ENCODE results near the gene EFCAB12. TPM values are rescaled to one million over a fixed set of nuclear protein-coding genes. Genes with fewer than 3 reads are reported as not detected.
"Not testable (repeated sequence)": the region's sequence is repeated elsewhere in the genome, so short reads cannot be mapped to it uniquely, and the experiment has no call there.

Gene EFCAB12
- total and polyA plus RNA-seq, 2 of the 8 experiments (the other 6 are each of a cell fraction or from before 2014, with no cell fraction given), result 0.60 to 0.99 TPM

GRCh38 chr3:129364811-129365210 lies 63.6 kb downstream of the EFCAB12 start:
- H3K27me3 ChIP-seq (replicated peaks in 1 of 4; ENCODE audit: control insufficient read depth in 3 of 4, extremely low read depth in 1 of 4, insufficient read depth in 3 of 4, low read length in 3 of 4); H2BK120ac ChIP-seq (replicated peaks; ENCODE audit: low read depth, low read length); H3K23ac ChIP-seq (ENCODE audit: insufficient read length); FAIRE-seq; H2AFZ ChIP-seq (ENCODE audit: low read length); H3K56ac ChIP-seq (replicated peaks; ENCODE audit: insufficient read length, low read depth, low read length); H3K4ac ChIP-seq (replicated peaks; ENCODE audit: insufficient read length, low read depth, low read length); H3K23me2 ChIP-seq (ENCODE audit: low read depth, low read length); H3K27ac ChIP-seq (ENCODE audit: low read depth, low read length); H2BK5ac ChIP-seq (ENCODE audit: low read depth, low read length); H4K20me1 ChIP-seq (replicated peaks in 1 of 2; ENCODE audit: control insufficient read depth in 1 of 2, insufficient read depth in 2 of 2, low read length in 2 of 2); CTCF ChIA-PET (ENCODE audit: partially characterized antibody); H4K91ac ChIP-seq (replicated peaks; ENCODE audit: insufficient read length, low read length); H3K79me2 ChIP-seq (ENCODE audit: control insufficient read depth in 1 of 2, insufficient read depth in 2 of 2, low read length in 2 of 2); H3K79me1 ChIP-seq (ENCODE audit: low read depth, low read length); H4K8ac ChIP-seq (ENCODE audit: extremely low read depth, insufficient read depth, low read length); H2AK5ac ChIP-seq (ENCODE audit: low read depth, low read length); H3K4me2 ChIP-seq (ENCODE audit: insufficient read depth in 1 of 2, low read depth in 2 of 2, low read length in 2 of 2); H4K5ac ChIP-seq (ENCODE audit: insufficient read length, low read depth, low read length); H3K18ac ChIP-seq (ENCODE audit: extremely low read depth, low read length); H3K14ac ChIP-seq (ENCODE audit: insufficient read length); H2BK12ac ChIP-seq (ENCODE audit: low read depth, low read length); H3K36me3 ChIP-seq (ENCODE audit: control insufficient read depth in 2 of 4, insufficient read depth in 4 of 4, low read length in 3 of 4); H2BK20ac ChIP-seq (ENCODE audit: low read length); H3K4me3 ChIP-seq (ENCODE audit: extremely low read depth in 1 of 4, insufficient read depth in 2 of 4, low read depth in 3 of 4, low read length in 4 of 4); H3K9ac ChIP-seq (replicated peaks in 1 of 4; ENCODE audit: extremely low read depth in 1 of 4, low read depth in 3 of 4, low read length in 3 of 4); H3K9me3 ChIP-seq (ENCODE audit: insufficient read depth in 2 of 2, low read depth in 1 of 2, low read length in 1 of 2); H2BK15ac ChIP-seq (ENCODE audit: low read length); H3K4me1 ChIP-seq (replicated peaks in 1 of 4; ENCODE audit: control insufficient read depth in 3 of 4, insufficient read depth in 4 of 4, low read length in 3 of 4); DNase-seq (ENCODE audit: low read depth in 1 of 2, low spot score in 2 of 2): not testable (repeated sequence)
- 88% methylated on average over 2 of the region's 2 CpGs; no CpG with 5 or more reads in 1 of the 2 experiments for WGBS, 2 experiments (ENCODE audit: extremely low coverage in 1 of 2, insufficient coverage in 1 of 2, insufficient read length in 1 of 2, insufficient replicate concordance in 2 of 2, low coverage in 1 of 2, low lambda C conversion rate in 2 of 2, missing lambda C conversion rate in 1 of 2)
- POLR2A ChIA-PET (ENCODE audit: partially characterized antibody), result interaction anchor here (2.6 kb wide), 1 partner anchor 49 kb away, joined by 9 read pairs; a partner anchor contains a TSS

GRCh38 chr3:129363356-129363755 lies 65.1 kb downstream of the EFCAB12 start:
- not testable (repeated sequence) for H3K4ac ChIP-seq (replicated peaks; ENCODE audit: insufficient read length, low read depth, low read length); FAIRE-seq

More at GRCh38 chr3:129363356-129363755, 65.1 kb downstream of the EFCAB12 start:
- 95% methylated on average over 25 of the region's 28 CpGs; no CpG with 5 or more reads in 1 of the 2 experiments for WGBS, 2 experiments (ENCODE audit: extremely low coverage in 1 of 2, insufficient coverage in 1 of 2, insufficient read length in 1 of 2, insufficient replicate concordance in 2 of 2, low coverage in 1 of 2, low lambda C conversion rate in 2 of 2, missing lambda C conversion rate in 1 of 2)
- not testable (repeated sequence) for H4K5ac ChIP-seq (ENCODE audit: insufficient read length, low read depth, low read length); H2BK12ac ChIP-seq (ENCODE audit: low read depth, low read length); H3K4me3 ChIP-seq (ENCODE audit: extremely low read depth in 1 of 4, insufficient read depth in 2 of 4, low read depth in 3 of 4, low read length in 4 of 4); H3K79me1 ChIP-seq (ENCODE audit: low read depth, low read length); H3K4me2 ChIP-seq (ENCODE audit: insufficient read depth in 1 of 2, low read depth in 2 of 2, low read length in 2 of 2); H2AK5ac ChIP-seq (ENCODE audit: low read depth, low read length); H3K79me2 ChIP-seq (ENCODE audit: control insufficient read depth in 1 of 2, insufficient read depth in 2 of 2, low read length in 2 of 2); H3K4me1 ChIP-seq (replicated peaks in 1 of 4; ENCODE audit: control insufficient read depth in 3 of 4, insufficient read depth in 4 of 4, low read length in 3 of 4); H3K14ac ChIP-seq (ENCODE audit: insufficient read length); H3K56ac ChIP-seq (replicated peaks; ENCODE audit: insufficient read length, low read depth, low read length); H3K18ac ChIP-seq (ENCODE audit: extremely low read depth, low read length); H3K23me2 ChIP-seq (ENCODE audit: low read depth, low read length); H2BK15ac ChIP-seq (ENCODE audit: low read length); H3K36me3 ChIP-seq (ENCODE audit: control insufficient read depth in 2 of 4, insufficient read depth in 4 of 4, low read length in 3 of 4); H3K27me3 ChIP-seq (replicated peaks in 1 of 4; ENCODE audit: control insufficient read depth in 3 of 4, extremely low read depth in 1 of 4, insufficient read depth in 3 of 4, low read length in 3 of 4); DNase-seq (ENCODE audit: low read depth in 1 of 2, low spot score in 2 of 2); H2BK20ac ChIP-seq (ENCODE audit: low read length); H3K9ac ChIP-seq (replicated peaks in 1 of 4; ENCODE audit: extremely low read depth in 1 of 4, low read depth in 3 of 4, low read length in 3 of 4); H4K91ac ChIP-seq (replicated peaks; ENCODE audit: insufficient read length, low read length); H3K23ac ChIP-seq (ENCODE audit: insufficient read length); H2BK5ac ChIP-seq (ENCODE audit: low read depth, low read length); H3K9me3 ChIP-seq (ENCODE audit: insufficient read depth in 2 of 2, low read depth in 1 of 2, low read length in 1 of 2); H2BK120ac ChIP-seq (replicated peaks; ENCODE audit: low read depth, low read length); H4K20me1 ChIP-seq (replicated peaks in 1 of 2; ENCODE audit: control insufficient read depth in 1 of 2, insufficient read depth in 2 of 2, low read length in 2 of 2); H4K8ac ChIP-seq (ENCODE audit: extremely low read depth, insufficient read depth, low read length); H2AFZ ChIP-seq (ENCODE audit: low read length); H3K27ac ChIP-seq (ENCODE audit: low read depth, low read length)
- CTCF ChIA-PET (ENCODE audit: partially characterized antibody), result interaction anchor here (0.9 kb wide), 1 partner anchor 11 kb away, joined by 3 read pairs; no protein-coding TSS in a partner anchor
- POLR2A ChIA-PET (ENCODE audit: partially characterized antibody), result interaction anchor here (2.6 kb wide), 1 partner anchor 47 kb away, joined by 9 read pairs; a partner anchor contains a TSS

Data from H1 (cell line).